ENCODE results near the gene HELZ2. TPM values are rescaled to one million over a fixed set of nuclear protein-coding genes. Genes with fewer than 3 reads are reported as not detected.
A peak's percentile ranks its signal among the peaks of the same experiment; 100 is the strongest.

HELZ2 gene
- total and polyA plus RNA-seq, 10 of the 15 experiments (the other 5 are each of a cell fraction or from before 2014, with no cell fraction given) = 0.05 to 33.3 (median 6.2) TPM

GRCh38 chr20:63566395-63567135 lies 7.5 kb downstream of the HELZ2 start:
- H4K20me1 ChIP-seq (ENCODE audit: control insufficient read depth, insufficient read depth) = no peaks in the 10 kb centered on the region
- no peak overlapping the region for H3K4me3 ChIP-seq
- 0 out of 2 replicates have a peak overlapping the region, but pooled peaks have one; percentile 82 for H3K4me2 ChIP-seq (ENCODE audit: control insufficient read depth, insufficient read depth)
- no peaks in the 10 kb centered on the region for H3K79me2 ChIP-seq (ENCODE audit: control insufficient read depth, insufficient read depth, low read length)
- in situ Hi-C loops (cut with MboI) = no loop called here
- no peak for DNase-seq (ENCODE audit: low read depth, low spot score)
- intact Hi-C loops (cut with micrococcal nuclease; ENCODE audit: unreplicated experiment) = no loop called here
- no peaks in the 10 kb centered on the region; the same call in 2 of the 3 replicates for H3K9me3 ChIP-seq (replicated peaks; ENCODE audit: control insufficient read depth, insufficient read depth, low read length)
- no TSS peak for BruUV-seq (replicated peaks)
- no peaks in the 10 kb centered on the region for H3K36me3 ChIP-seq (ENCODE audit: control insufficient read depth in 2 of 2, insufficient read depth in 2 of 2, low read length in 1 of 2)
- SMC1A ChIA-PET (ENCODE audit: uncharacterized antibody, unreplicated experiment) = no interaction called here
- 94% methylated on average over 46 of the region's 46 CpGs for WGBS (ENCODE audit: insufficient coverage, insufficient replicate concordance, low lambda C conversion rate, missing lambda C conversion rate)
- H2AFZ ChIP-seq (ENCODE audit: control insufficient read depth, low read depth, low read length) = no peak overlapping the region
- no peaks in the 10 kb centered on the region for H3K27me3 ChIP-seq (replicated peaks in 1 of 2; ENCODE audit: control insufficient read depth in 2 of 2, insufficient read depth in 2 of 2, low read length in 1 of 2)
- H3K4me1 ChIP-seq (ENCODE audit: control insufficient read depth, insufficient read depth, low read length) = peaks cover 24% of the 10 kb centered on the region
- RAD21 ChIA-PET (ENCODE audit: unreplicated experiment) = no interaction called here
- FAIRE-seq = no peak
- H3K27ac ChIP-seq (ENCODE audit: control insufficient read depth, insufficient read depth) = no peak overlapping the region
- ATAC-seq = no peak
- no peak overlapping the region for H3K9ac ChIP-seq (ENCODE audit: control insufficient read depth, insufficient read depth, low read length)
- CTCF ChIA-PET = no interaction called here
- POLR2A ChIA-PET = no interaction called here
- TF ChIP-seq ZBTB40 (IDR thresholded peaks at IDR 0.05; ENCODE audit: borderline replicate concordance) = no peak
- no peak for TF ChIP-seq ZZZ3 (IDR thresholded peaks at IDR 0.05; ENCODE audit: control insufficient read depth, insufficient read length, low read depth)
- no peak for TF ChIP-seq ZNF687 (IDR thresholded peaks at IDR 0.05)
- no peak for TF ChIP-seq SREBF1 (IDR thresholded peaks at IDR 0.05; ENCODE audit: low read length)
- no peak for TF ChIP-seq GATAD2B (conservative IDR thresholded peaks at IDR 0.05; ENCODE audit: low read depth)
- TF ChIP-seq SUPT20H (IDR thresholded peaks at IDR 0.05; ENCODE audit: borderline replicate concordance, control insufficient read depth, low read depth, low read length) = no peak
- no peak for TF ChIP-seq POLR2A (IDR thresholded peaks at IDR 0.05; ENCODE audit: low read depth, low read length)
- no peak for TF ChIP-seq ZNF384 (IDR thresholded peaks at IDR 0.05; ENCODE audit: borderline replicate concordance, low read depth, low read length)
- TF ChIP-seq NR2C2 (IDR thresholded peaks at IDR 0.05; ENCODE audit: borderline replicate concordance, control insufficient read depth, insufficient read length, low read depth) = no peak
- TF ChIP-seq POLR2AphosphoS2 (IDR thresholded peaks at IDR 0.05; ENCODE audit: low read depth, low read length) = no peak
- no peak for TF ChIP-seq KDM1A (IDR thresholded peaks at IDR 0.05; ENCODE audit: borderline replicate concordance)
- no peak for TF ChIP-seq POLR2AphosphoS5 (IDR thresholded peaks at IDR 0.05; ENCODE audit: low read length)
- no peak for TF ChIP-seq EZH2 (IDR thresholded peaks at IDR 0.05; ENCODE audit: borderline replicate concordance, control insufficient read depth, low read depth, low read length)
- TF ChIP-seq ATF7 (IDR thresholded peaks at IDR 0.05; ENCODE audit: low read depth) = no peak
- TF ChIP-seq STAT3 (IDR thresholded peaks at IDR 0.05; ENCODE audit: low read depth, low read length) = no peak
- no peak for TF ChIP-seq BACH1 (IDR thresholded peaks at IDR 0.05; ENCODE audit: borderline replicate concordance)
- TF ChIP-seq CHD4 (IDR thresholded peaks at IDR 0.05) = no peak

Measured in GM12878 (cell line).